ENCODE data around the gene SAP30L.

SAP30L gene

DNA sequence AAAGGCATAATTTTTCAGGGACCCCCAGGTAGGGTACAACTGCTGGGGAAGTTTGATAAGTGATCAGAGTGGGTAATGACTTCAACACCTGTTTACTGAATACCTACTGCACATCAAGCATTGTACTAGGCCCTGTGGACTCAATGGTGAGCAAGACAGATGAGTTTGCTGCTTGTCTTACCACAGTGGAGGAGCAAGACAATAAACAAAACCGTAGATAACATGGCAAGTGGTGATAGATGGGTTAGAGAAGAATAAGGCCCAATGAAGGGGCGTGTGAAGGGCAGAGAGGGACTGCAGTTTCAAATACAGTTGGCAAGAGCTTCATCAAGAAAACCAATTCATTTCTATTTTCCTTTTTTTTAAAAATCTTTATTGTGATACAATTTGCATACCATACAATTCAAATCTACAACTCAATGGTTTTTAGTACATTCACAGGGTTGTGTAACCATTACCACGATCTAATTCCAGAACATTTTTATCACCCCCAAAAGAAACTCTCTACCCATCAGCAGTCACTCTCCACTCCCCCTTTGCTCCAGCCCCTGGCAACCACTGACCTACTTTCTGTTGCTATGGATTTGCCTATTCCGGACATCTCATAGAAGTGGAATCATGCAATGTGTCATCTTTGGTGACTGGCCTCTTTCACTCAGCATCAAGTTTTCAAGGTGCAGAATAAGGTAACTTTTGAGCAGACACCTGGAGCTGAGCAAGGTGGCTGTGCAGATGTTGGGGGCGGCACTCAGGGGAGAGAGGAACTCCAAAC, 64.2 kb downstream of the SAP30L start:
- no peak for DNase-seq (ENCODE audit: low spot score)
